Nephron (organoid): Measurements from ENCODE around the gene LMBRD1.
A peak's percentile ranks its signal among the peaks of the same experiment; 100 is the strongest.

Experiments
- H3K27ac Mint-ChIP-seq, 3 experiments: 2 replicates each; pipeline ENCODE4 v1.8.0; 2020; ENCODE audit warnings: mixed read lengths in 3 of 3, mild to moderate bottlenecking in 2 of 3, moderate library complexity in 1 of 3
- H3K27me3 Mint-ChIP-seq: 2 replicates; pipeline ENCODE4 v1.8.0; 2021; ENCODE audit warnings: low read depth, mild to moderate bottlenecking, moderate library complexity, mixed read lengths
- H3K36me3 Mint-ChIP-seq: 2 replicates; pipeline ENCODE4 v1.8.0; 2020; ENCODE audit warnings: low read depth, mixed read lengths
- H3K4me1 Mint-ChIP-seq: 2 replicates; pipeline ENCODE4 v1.8.0; 2020; ENCODE audit warnings: mixed read lengths
- H3K4me3 Mint-ChIP-seq, 3 experiments: 2 replicates each; pipeline ENCODE4 v1.8.0; 2020; ENCODE audit warnings: mild to moderate bottlenecking in 3 of 3, mixed read lengths in 3 of 3, moderate library complexity in 2 of 3
- H3K9me3 Mint-ChIP-seq: 2 replicates; pipeline ENCODE4 v1.8.0; 2020; ENCODE audit warnings: mixed read lengths
- TF ChIP-seq, protein P1 (sequence below), 3 experiments: fragments of 200-600 bp; sonication (generic); IDR thresholded peaks; one replicate each; pipeline ENCODE4 v1.5.0; 2021; ENCODE audit warnings: antibody characterized with exemption in 3 of 3; ENCODE audit not compliant: unreplicated experiment in 3 of 3

LMBRD1 gene

DNA sequence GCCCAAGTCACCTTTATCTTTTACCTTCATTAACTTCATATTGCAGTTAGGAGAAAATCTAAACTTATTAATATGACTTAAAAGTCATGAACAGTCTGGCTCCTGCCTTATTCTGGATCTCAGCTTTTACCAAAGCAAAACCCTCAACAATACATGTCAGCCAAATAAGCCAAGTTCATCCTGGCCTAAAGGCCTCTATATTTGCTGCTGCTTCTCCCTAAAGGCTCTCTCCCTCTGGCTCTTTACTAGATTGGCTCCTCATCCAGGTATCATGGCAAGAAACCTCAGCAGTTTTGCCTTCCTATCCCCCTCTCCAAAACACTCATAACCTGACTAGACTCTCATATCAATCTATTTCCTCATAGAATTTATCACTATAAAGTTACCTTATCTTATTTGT lies 11.1 kb downstream of the LMBRD1 start:
- Mint-ChIP-seq H3K36me3 (peaks cover 20% of the 10 kb centered on the region), H3K9me3 (no peaks in the 10 kb centered on the region), H3K27me3 (no peaks in the 10 kb centered on the region), H3K4me3 (no peak overlapping the region), H3K27ac (no peak overlapping the region), H3K4me1 (no peaks in the 10 kb centered on the region)
- TF ChIP-seq, protein P1, sequence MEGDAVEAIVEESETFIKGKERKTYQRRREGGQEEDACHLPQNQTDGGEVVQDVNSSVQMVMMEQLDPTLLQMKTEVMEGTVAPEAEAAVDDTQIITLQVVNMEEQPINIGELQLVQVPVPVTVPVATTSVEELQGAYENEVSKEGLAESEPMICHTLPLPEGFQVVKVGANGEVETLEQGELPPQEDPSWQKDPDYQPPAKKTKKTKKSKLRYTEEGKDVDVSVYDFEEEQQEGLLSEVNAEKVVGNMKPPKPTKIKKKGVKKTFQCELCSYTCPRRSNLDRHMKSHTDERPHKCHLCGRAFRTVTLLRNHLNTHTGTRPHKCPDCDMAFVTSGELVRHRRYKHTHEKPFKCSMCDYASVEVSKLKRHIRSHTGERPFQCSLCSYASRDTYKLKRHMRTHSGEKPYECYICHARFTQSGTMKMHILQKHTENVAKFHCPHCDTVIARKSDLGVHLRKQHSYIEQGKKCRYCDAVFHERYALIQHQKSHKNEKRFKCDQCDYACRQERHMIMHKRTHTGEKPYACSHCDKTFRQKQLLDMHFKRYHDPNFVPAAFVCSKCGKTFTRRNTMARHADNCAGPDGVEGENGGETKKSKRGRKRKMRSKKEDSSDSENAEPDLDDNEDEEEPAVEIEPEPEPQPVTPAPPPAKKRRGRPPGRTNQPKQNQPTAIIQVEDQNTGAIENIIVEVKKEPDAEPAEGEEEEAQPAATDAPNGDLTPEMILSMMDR (IDR thresholded peaks at IDR 0.05; ENCODE audit: unreplicated experiment in 3 of 3), result no peak

DNA sequence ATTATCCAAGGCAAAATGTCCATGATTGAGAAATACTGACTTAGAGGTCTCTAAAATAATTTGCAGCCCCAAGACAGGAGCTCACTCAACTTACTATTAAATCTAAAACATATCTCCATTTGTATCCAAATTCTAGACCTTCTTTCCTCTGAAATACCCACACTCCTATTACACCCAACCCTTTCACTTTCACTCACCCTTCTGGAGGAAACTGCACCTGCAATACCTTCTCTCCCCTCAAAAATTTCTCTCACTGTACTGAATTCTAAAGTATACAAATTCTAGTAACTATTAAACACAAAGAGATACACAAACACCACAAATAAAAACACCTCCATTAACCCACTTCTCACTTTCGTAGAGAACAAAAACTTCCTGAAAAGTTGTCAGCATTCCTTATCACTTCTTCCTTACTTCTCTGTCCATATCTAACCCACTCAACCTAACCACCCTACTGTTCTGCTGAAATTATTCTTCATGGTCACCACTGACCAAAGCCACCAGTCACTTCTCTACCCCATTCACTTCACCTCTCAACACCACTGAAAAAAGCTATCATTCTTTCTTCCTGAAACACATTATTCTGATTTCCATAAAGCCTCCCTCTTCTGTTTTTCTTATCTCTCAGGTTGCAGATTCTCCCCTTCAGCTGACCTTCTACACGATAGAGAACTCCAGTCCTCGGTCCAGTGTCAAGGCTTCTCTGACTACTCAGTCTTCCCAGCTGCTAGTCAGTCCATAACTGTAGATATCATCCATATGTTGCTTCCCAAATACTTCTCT lies 12.0 kb downstream of the LMBRD1 start:
- Mint-ChIP-seq H3K27me3 (no peaks in the 10 kb centered on the region), H3K9me3 (no peaks in the 10 kb centered on the region), H3K4me1 (no peaks in the 10 kb centered on the region), H3K27ac (no peak overlapping the region), H3K36me3 (peaks cover 20% of the 10 kb centered on the region), H3K4me3 (no peak overlapping the region)
- TF ChIP-seq, protein P1 (IDR thresholded peaks at IDR 0.05; ENCODE audit: unreplicated experiment in 3 of 3), result no peak

DNA sequence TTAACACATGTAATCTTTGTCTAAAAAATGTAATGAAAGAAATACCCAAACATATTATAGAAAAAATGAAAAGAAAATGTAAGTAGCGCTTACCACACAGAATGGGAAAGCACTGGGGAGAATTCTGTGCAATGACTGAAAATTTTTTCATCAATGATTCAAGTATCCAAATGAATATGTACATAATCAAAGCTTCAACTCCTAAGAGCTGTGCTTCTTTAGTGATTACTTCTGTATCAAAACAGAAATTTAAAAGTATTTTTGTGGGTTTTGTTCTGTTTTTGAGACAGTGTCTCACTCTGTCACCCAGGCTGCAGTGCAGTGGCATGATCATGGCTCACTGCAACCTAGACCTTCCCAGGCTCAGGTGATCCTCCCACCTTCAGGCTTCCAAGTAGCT lies 13.7 kb downstream of the LMBRD1 start:
- H3K4me1 Mint-ChIP-seq, result no peaks in the 10 kb centered on the region
- peaks cover 22% of the 10 kb centered on the region for H3K36me3 Mint-ChIP-seq
- no peak overlapping the region for H3K4me3 Mint-ChIP-seq
- TF ChIP-seq, protein P1 (IDR thresholded peaks at IDR 0.05; ENCODE audit: unreplicated experiment in 3 of 3), result no peak
- H3K9me3 Mint-ChIP-seq, result no peaks in the 10 kb centered on the region
- no peak overlapping the region for H3K27ac Mint-ChIP-seq
- no peaks in the 10 kb centered on the region for H3K27me3 Mint-ChIP-seq

DNA sequence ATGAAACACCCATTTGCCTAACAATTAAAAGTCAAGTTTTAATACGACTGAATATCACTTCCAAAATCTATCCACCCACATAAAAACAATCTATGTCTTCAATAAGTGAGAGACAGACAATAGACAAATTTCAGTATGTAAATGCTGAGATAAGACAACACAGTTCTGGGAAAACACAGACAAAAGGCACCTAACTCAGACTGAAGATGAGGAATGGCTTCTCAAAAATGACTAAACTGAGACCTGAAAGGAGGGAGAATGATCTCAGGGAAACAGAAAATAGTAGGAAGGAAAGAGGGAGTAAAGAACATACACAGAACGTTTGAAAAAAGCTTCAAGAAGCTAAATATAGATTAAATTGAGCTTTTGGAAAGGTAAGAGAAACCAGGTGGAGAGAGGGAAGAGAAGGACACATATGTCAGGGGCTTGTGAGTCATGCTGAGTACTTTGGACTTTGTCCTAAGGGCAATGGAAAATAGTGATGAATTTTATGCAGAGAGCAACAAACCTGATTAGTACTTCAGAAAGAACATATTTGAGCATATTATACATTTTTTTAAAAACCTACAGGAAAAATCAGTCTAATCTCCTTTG lies 16.1 kb downstream of the LMBRD1 start:
- Mint-ChIP-seq H3K36me3 (peaks cover 27% of the 10 kb centered on the region), H3K4me3 (no peak overlapping the region), H3K4me1 (no peaks in the 10 kb centered on the region), H3K27me3 (no peaks in the 10 kb centered on the region), H3K9me3 (no peaks in the 10 kb centered on the region), H3K27ac (peak overlapping the region in 1 of 3 experiments; percentile 11)
- TF ChIP-seq, protein P1 (IDR thresholded peaks at IDR 0.05; ENCODE audit: unreplicated experiment in 3 of 3), result no peak

DNA sequence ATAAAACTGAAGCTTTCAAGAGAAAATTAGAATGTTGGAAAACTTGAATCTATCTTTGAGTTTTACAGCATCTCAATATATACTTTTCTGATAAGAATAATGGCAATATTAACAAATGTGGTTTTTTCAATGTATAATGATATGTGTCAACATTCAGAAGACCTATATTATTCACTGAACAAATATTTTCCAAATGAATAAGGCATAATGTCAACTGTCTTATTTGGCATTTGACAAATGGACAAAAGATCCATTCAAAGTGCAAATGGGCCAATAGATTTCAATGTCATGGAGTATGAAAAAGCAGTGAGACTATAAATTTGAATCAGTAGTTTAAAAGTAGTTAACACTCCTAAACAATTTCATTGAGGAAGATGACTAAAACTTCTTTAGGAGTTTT lies 20.9 kb downstream of the LMBRD1 start:
- H3K9me3 Mint-ChIP-seq, result no peaks in the 10 kb centered on the region
- no peak overlapping the region for H3K4me3 Mint-ChIP-seq
- TF ChIP-seq, protein P1 (IDR thresholded peaks at IDR 0.05; ENCODE audit: unreplicated experiment in 3 of 3), result no peak
- no peak overlapping the region for H3K27ac Mint-ChIP-seq
- H3K4me1 Mint-ChIP-seq, result no peaks in the 10 kb centered on the region
- no peaks in the 10 kb centered on the region for H3K27me3 Mint-ChIP-seq
- H3K36me3 Mint-ChIP-seq, result peaks cover 44% of the 10 kb centered on the region

DNA sequence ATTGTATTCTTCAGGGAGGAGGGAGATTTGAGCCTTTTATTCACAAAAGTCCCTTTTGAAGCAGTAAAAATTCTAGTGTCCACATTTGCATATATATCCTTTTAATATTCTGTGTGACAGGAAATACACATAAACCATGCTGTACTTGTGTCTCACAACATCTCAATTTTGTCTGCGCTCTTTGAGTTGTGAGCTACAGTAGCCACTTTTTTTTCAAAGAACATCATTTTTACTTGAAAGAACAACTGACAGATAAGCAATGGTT lies 21.3 kb downstream of the LMBRD1 start:
- Mint-ChIP-seq H3K9me3 (no peaks in the 10 kb centered on the region), H3K27me3 (no peaks in the 10 kb centered on the region), H3K4me1 (no peaks in the 10 kb centered on the region), H3K36me3 (peaks cover 44% of the 10 kb centered on the region), H3K27ac (no peak overlapping the region), H3K4me3 (no peak overlapping the region)
- TF ChIP-seq, protein P1 (IDR thresholded peaks at IDR 0.05; ENCODE audit: unreplicated experiment in 3 of 3), result no peak
